GM12872 (cell line): Measurements from ENCODE around the gene GALM.

Source experiments
- CTCF ChIP-seq: IDR thresholded peaks from 3 replicates; pipeline ENCODE4 v1.5.1; 2011; ENCODE audit warnings: low read depth, mild to moderate bottlenecking, low read length, moderate library complexity; ENCODE audit not compliant: insufficient read depth

The GALM gene

GRCh38 chr2:38747819-38748218 is 81.9 kb downstream of the GALM start:
- TF ChIP-seq CTCF: no peak

- TF ChIP-seq CTCF: no peak
Measured at GRCh38 chr2:38748391-38748790, 82.5 kb downstream of the GALM start.

GRCh38 chr2:38748943-38749804 is 83.3 kb downstream of the GALM start:
- no peak for TF ChIP-seq CTCF

GRCh38 chr2:38750011-38750890 is 84.3 kb downstream of the GALM start:
- no peak for TF ChIP-seq CTCF

GRCh38 chr2:38750891-38751595 is 85.1 kb downstream of the GALM start, which contains the start of gene SRSF7:
Gene SRSF7, minus strand, starts transcription at chr2:38751361. Its CDS starts 105 bp downstream, at chr2:38751256.
- no peak for TF ChIP-seq CTCF

- no peak for TF ChIP-seq CTCF
Measured at GRCh38 chr2:38751596-38752410, 85.9 kb downstream of the GALM start.
